H1 (cell line): ENCODE measurements around the gene AATK. TPM values are rescaled to one million over a fixed set of nuclear protein-coding genes. Genes with fewer than 3 reads are reported as not detected.

Source experiments
- CTCF ChIA-PET: fragments of 300-600 bp; sonication (Branson Sonifier 250); formaldehyde crosslinking; loops from one replicate; lab custom pipeline; 2021; ENCODE audit not compliant: partially characterized antibody; lab: Charles Lee
- POLR2A ChIA-PET: fragments of 300-600 bp; sonication (Branson Sonifier 250); formaldehyde crosslinking; loops from one replicate; lab custom pipeline; 2021; ENCODE audit warnings: inconsistent platforms; ENCODE audit not compliant: partially characterized antibody; lab: Charles Lee
- DNase-seq, 2 experiments: peaks; one replicate each; pipeline versions ENCODE4 v3.0.0 to v3.0.0-alpha.2; 2010 to 2022; ENCODE audit warnings: low spot score in 2 of 2, low read depth in 1 of 2, mixed read lengths in 1 of 2
- FAIRE-seq: peaks from 2 replicates; lab custom pipeline; 2011; peaks lifted over from hg19 to GRCh38; lab: Jason Lieb, UNC
- H2AFZ ChIP-seq: 2 replicates; pipeline ENCODE4 v1.8.1; 2012; ENCODE audit warnings: low read length, inconsistent platforms
- H2AK5ac ChIP-seq: 2 replicates; pipeline ENCODE4 v1.6.1; 2013; ENCODE audit warnings: low read depth, low read length
- H2BK120ac ChIP-seq: replicated peaks from 2 replicates; pipeline ENCODE3; 2013; ENCODE audit warnings: low read depth, low read length, inconsistent platforms
- H2BK12ac ChIP-seq: 2 replicates; pipeline ENCODE4 v1.6.1; 2013; ENCODE audit warnings: low read depth, low read length
- H2BK15ac ChIP-seq: 2 replicates; pipeline ENCODE4 v1.6.1; 2013; ENCODE audit warnings: low read length
- H2BK20ac ChIP-seq: 2 replicates; pipeline ENCODE4 v1.6.1; 2013; ENCODE audit warnings: low read length
- H2BK5ac ChIP-seq: 2 replicates; pipeline ENCODE4 v1.6.1; 2013; ENCODE audit warnings: low read depth, low read length
- H3K14ac ChIP-seq: 2 replicates; pipeline ENCODE4 v1.6.1; 2013; ENCODE audit warnings: inconsistent platforms; ENCODE audit not compliant: insufficient read length
- H3K18ac ChIP-seq: 2 replicates; pipeline ENCODE4 v1.6.1; 2013; ENCODE audit warnings: low read length; ENCODE audit errors: extremely low read depth
- H3K23ac ChIP-seq: 2 replicates; pipeline ENCODE4 v1.6.1; 2013; ENCODE audit warnings: inconsistent platforms; ENCODE audit not compliant: insufficient read length
- H3K23me2 ChIP-seq: 2 replicates; pipeline ENCODE4 v1.6.1; 2013; ENCODE audit warnings: low read depth, low read length
- H3K27ac ChIP-seq: 2 replicates; pipeline ENCODE4 v1.6.1; 2011; ENCODE audit warnings: low read depth, low read length, inconsistent platforms
- H3K27me3 ChIP-seq, 4 experiments: replicated peaks in 1 of 4; 1 replicate in 1 of 4; 2 replicates in 3 of 4; pipeline versions ENCODE4 v1.6.1 to v1.8.1; 2011 to 2013; ENCODE audit warnings: low read length in 3 of 4, mild to moderate bottlenecking in 3 of 4, inconsistent platforms in 2 of 4, mixed read lengths in 2 of 4, moderate library complexity in 1 of 4; ENCODE audit not compliant: control insufficient read depth in 3 of 4, insufficient read depth in 3 of 4; ENCODE audit errors: extremely low read depth in 1 of 4
- H3K36me3 ChIP-seq, 4 experiments: 2 replicates each; pipeline versions ENCODE4 v1.6.1 to v1.8.1; 2011 to 2013; ENCODE audit warnings: mild to moderate bottlenecking in 4 of 4, low read length in 3 of 4, moderate library complexity in 2 of 4, control low read depth in 1 of 4, inconsistent platforms in 1 of 4; ENCODE audit not compliant: insufficient read depth in 4 of 4, control insufficient read depth in 2 of 4
- H3K4ac ChIP-seq: replicated peaks from 2 replicates; pipeline ENCODE3; 2013; ENCODE audit warnings: low read length, low read depth, mixed read lengths, inconsistent platforms; ENCODE audit not compliant: insufficient read length
- H3K4me1 ChIP-seq, 4 experiments: replicated peaks in 1 of 4; 1 replicate in 1 of 4; 2 replicates in 3 of 4; pipeline versions ENCODE4 v1.6.1 to v1.8.1; 2011 to 2013; ENCODE audit warnings: low read length in 3 of 4, inconsistent platforms in 2 of 4, mixed read lengths in 1 of 4; ENCODE audit not compliant: insufficient read depth in 4 of 4, control insufficient read depth in 3 of 4
- H3K4me2 ChIP-seq, 2 experiments: 2 replicates each; pipeline versions ENCODE4 v1.6.1 to v1.8.1; 2011 to 2013; ENCODE audit warnings: low read depth in 2 of 2, low read length in 2 of 2, control low read depth in 1 of 2, inconsistent platforms in 1 of 2, mild to moderate bottlenecking in 1 of 2; ENCODE audit not compliant: insufficient read depth in 1 of 2
- H3K4me3 ChIP-seq, 4 experiments: fragments of 200-600, 300-600 bp in 1 of 4; sonication (generic), shearing (Covaris generic), sonication (Bioruptor Twin) in 1 of 4; 2 replicates each; pipeline versions ENCODE4 v1.5.1 to v1.8.1; 2011 to 2016; ENCODE audit warnings: low read length in 4 of 4, low read depth in 3 of 4, control low read depth in 2 of 4, inconsistent platforms in 2 of 4, mild to moderate bottlenecking in 2 of 4, mixed read lengths in 1 of 4, moderate library complexity in 1 of 4; ENCODE audit not compliant: insufficient read depth in 2 of 4; ENCODE audit errors: extremely low read depth in 1 of 4
- H3K56ac ChIP-seq: replicated peaks from 2 replicates; pipeline ENCODE3; 2013; ENCODE audit warnings: low read depth, mild to moderate bottlenecking, mixed read lengths, low read length, inconsistent platforms; ENCODE audit not compliant: insufficient read length
- H3K79me1 ChIP-seq: 2 replicates; pipeline ENCODE4 v1.6.1; 2013; ENCODE audit warnings: low read depth, low read length, control low read depth
- H3K79me2 ChIP-seq, 2 experiments: 2 replicates each; pipeline versions ENCODE4 v1.6.1 to v1.8.1; 2012 to 2013; ENCODE audit warnings: low read length in 2 of 2, mild to moderate bottlenecking in 2 of 2, inconsistent platforms in 1 of 2; ENCODE audit not compliant: insufficient read depth in 2 of 2, control insufficient read depth in 1 of 2
- H3K9ac ChIP-seq, 4 experiments: replicated peaks in 1 of 4; 1 replicate in 1 of 4; 2 replicates in 3 of 4; pipeline versions ENCODE4 v1.6.1 to v1.8.1; 2011 to 2013; ENCODE audit warnings: low read depth in 3 of 4, low read length in 3 of 4, control low read depth in 2 of 4, mild to moderate bottlenecking in 2 of 4, moderate library complexity in 2 of 4, inconsistent platforms in 1 of 4; ENCODE audit errors: extremely low read depth in 1 of 4
- H3K9me3 ChIP-seq, 2 experiments: 2 replicates each; pipeline versions ENCODE4 v1.6.1 to v1.8.1; 2012 to 2013; ENCODE audit warnings: mild to moderate bottlenecking in 2 of 2, moderate library complexity in 2 of 2, control low read depth in 1 of 2, inconsistent platforms in 1 of 2, low read depth in 1 of 2, low read length in 1 of 2, mixed read lengths in 1 of 2; ENCODE audit not compliant: insufficient read depth in 2 of 2
- H4K20me1 ChIP-seq, 2 experiments: replicated peaks in 1 of 2; 2 replicates each; pipeline versions ENCODE3 to v1.8.1; 2011 to 2013; ENCODE audit warnings: inconsistent platforms in 2 of 2, low read length in 2 of 2, mild to moderate bottlenecking in 1 of 2; ENCODE audit not compliant: insufficient read depth in 2 of 2, control insufficient read depth in 1 of 2
- H4K5ac ChIP-seq: 2 replicates; pipeline ENCODE4 v1.6.1; 2013; ENCODE audit warnings: low read length, low read depth, mixed read lengths, inconsistent platforms; ENCODE audit not compliant: insufficient read length
- H4K8ac ChIP-seq: 2 replicates; pipeline ENCODE4 v1.8.0; 2013; ENCODE audit warnings: mild to moderate bottlenecking, moderate library complexity, low read length, inconsistent platforms; ENCODE audit not compliant: insufficient read depth; ENCODE audit errors: extremely low read depth
- H4K91ac ChIP-seq: replicated peaks from 2 replicates; pipeline ENCODE3; 2013; ENCODE audit warnings: low read length, mixed read lengths, inconsistent platforms; ENCODE audit not compliant: insufficient read length
- BCL11A ChIP-seq, 2 experiments: IDR thresholded peaks; one replicate each; pipeline ENCODE4 v1.6.1; 2011; ENCODE audit warnings: low read depth in 2 of 2, low read length in 2 of 2, mild to moderate bottlenecking in 2 of 2
- GTF2F1 ChIP-seq: IDR thresholded peaks from 2 replicates; pipeline ENCODE4 v1.6.1; 2012; ENCODE audit warnings: low read depth, low read length, improper control_type of control experiment, borderline replicate concordance
- ZNF274 ChIP-seq: IDR thresholded peaks from 2 replicates; pipeline ENCODE4 v1.7.0; 2012; ENCODE audit warnings: low read length, borderline replicate concordance; ENCODE audit errors: extremely low read depth
- WGBS, 2 experiments: shearing (Covaris generic) in 1 of 2; methylation state at CpG; one replicate each; pipeline versions ENCODE4 v1.1.6 to v1.1.7; 2013 to 2015; ENCODE audit warnings: low lambda C conversion rate in 2 of 2, mixed read lengths in 2 of 2, inconsistent platforms in 1 of 2, low coverage in 1 of 2, missing lambda C conversion rate in 1 of 2; ENCODE audit not compliant: insufficient replicate concordance in 2 of 2, insufficient coverage in 1 of 2, insufficient read length in 1 of 2; ENCODE audit errors: extremely low coverage in 1 of 2, missing lambda C conversion rate in 1 of 2; 5-methylcytosine and 5-hydroxymethylcytosine counted together
- polyA plus RNA-seq, 7 experiments: library from polyadenylated mRNA; depleted of rRNA in 3 of 7; stranded (reverse) in 5 of 7; unstranded in 2 of 7; fragments of >200 nt in 5 of 7; fragments of 200-250 nt in 2 of 7; gene quantifications; 1 replicate in 5 of 7; 2 replicates in 1 of 7; 4 replicates in 1 of 7; pipeline versions ENCODE4 v1.2.1 to v1.2.3, GENCODE V29; 2011 to 2013; ENCODE audit warnings: missing spikeins in 2 of 7, mixed read lengths in 2 of 7
- total RNA-seq: library from RNA; stranded (reverse); fragmentation: NEBNext Ultra II Directional; extraction: Animal tissue kit (Norgen Biotek cat#: 25700); gene quantifications from 2 replicates; pipeline ENCODE4 v1.2.1, GENCODE V29; 2021

Gene AATK
- total and polyA plus RNA-seq, 2 of the 8 experiments (the other 6 are each of a cell fraction or from before 2014, with no cell fraction given), result 1.7 to 3.5 TPM

DNA sequence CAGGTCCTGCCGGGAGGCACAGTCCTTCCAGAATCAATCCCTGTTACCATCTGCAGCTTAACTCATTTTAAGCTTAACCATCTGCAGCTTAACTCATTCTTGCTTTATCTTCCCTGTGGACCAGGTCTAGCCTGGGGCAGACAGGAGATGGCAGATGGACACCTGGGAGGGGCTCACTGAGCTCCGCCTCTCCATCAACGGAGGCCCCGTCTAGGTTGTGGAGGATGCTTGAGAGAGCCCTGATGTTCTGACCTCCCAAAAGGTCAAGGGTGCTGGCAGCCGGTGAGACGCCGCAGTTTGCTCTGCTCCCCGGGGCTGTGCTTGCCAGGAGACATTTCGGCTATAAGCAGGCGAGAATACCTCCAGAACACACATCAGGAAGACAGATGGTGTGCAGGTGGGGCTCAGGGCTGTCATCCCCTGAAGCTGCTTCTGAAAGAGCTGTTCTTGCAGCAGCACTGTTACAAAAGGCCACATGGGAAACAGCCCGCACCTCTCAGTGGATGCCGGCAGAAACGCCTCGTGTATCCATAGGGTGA is 89.8 kb downstream of the AATK start:
- ChIA-PET POLR2A (interaction anchor here (0.7 to 1.7 kb wide), 3 partner anchors 18 to 28 kb away, joined by 3 read pairs; no protein-coding TSS in a partner anchor), CTCF (interaction anchor here (0.8 to 7.0 kb wide), 5 partner anchors 11 to 36 kb away, joined by 3 to 35 read pairs (median 4); no protein-coding TSS in a partner anchor)
- Histone ChIP-seq H4K8ac (no peak overlapping the region), H3K4ac (no peak overlapping the region), H3K27ac (no peak overlapping the region), H3K18ac (no peak overlapping the region), H3K9ac (no peak overlapping the region), H2AK5ac (no peak overlapping the region), H2BK12ac (no peak overlapping the region), H3K4me1 (peaks cover 0 to 10% (median 3%) of the 10 kb centered on the region in 4 experiments; a peak in 3 of 7 replicates), H3K79me1 (peaks cover 10% of the 10 kb centered on the region), H3K56ac (no peak overlapping the region), H3K9me3 (no peaks in the 10 kb centered on the region), H3K23ac (no peak overlapping the region), H3K4me3 (no peak overlapping the region), H4K91ac (no peak overlapping the region), H4K20me1 (peaks cover 0 to 11% of the 10 kb centered on the region in 2 experiments), H3K79me2 (no peaks in the 10 kb centered on the region), H2BK20ac (no peak overlapping the region), H2BK120ac (no peak overlapping the region), H4K5ac (no peak overlapping the region), H2BK15ac (no peak overlapping the region), H3K14ac (no peak overlapping the region), H3K4me2 (no peak overlapping the region), H2BK5ac (no peak overlapping the region; the same call in 1 of the 2 replicates), H2AFZ (no peak overlapping the region), H3K36me3 (no peaks in the 10 kb centered on the region; a peak in 1 of 8 replicates), H3K27me3 (no peaks in the 10 kb centered on the region), H3K23me2 (no peaks in the 10 kb centered on the region)
- DNase-seq (no peak), FAIRE-seq (no peak)
- 92% methylated on average over 14 of the region's 14 CpGs; no CpG with 5 or more reads in 1 of the 2 experiments for WGBS, 2 experiments
- TF ChIP-seq GTF2F1, result no peak
- TF ChIP-seq BCL11A (IDR thresholded peaks at IDR 0.05; ENCODE audit: low read depth in 2 of 2, low read length in 2 of 2), result no peak
- no peak for TF ChIP-seq ZNF274
